HG03045 (cell line): ENCODE measurements around the gene SAP25.
"Not testable (repeated sequence)": the region's sequence is repeated elsewhere in the genome, so short reads cannot be mapped to it uniquely, and the experiment has no call there.

Source experiments
- ATAC-seq: cut with Tn5 transposase; IDR thresholded peaks from one replicate; pipeline ENCODE4 v1.9.1; 2021; ENCODE audit warnings: mild to moderate bottlenecking, moderate library complexity; ENCODE audit not compliant: unreplicated experiment

Gene SAP25

GRCh38 chr7:100577103-100577502, 3.4 kb upstream of the SAP25 start:
- no peak for ATAC-seq

DNA sequence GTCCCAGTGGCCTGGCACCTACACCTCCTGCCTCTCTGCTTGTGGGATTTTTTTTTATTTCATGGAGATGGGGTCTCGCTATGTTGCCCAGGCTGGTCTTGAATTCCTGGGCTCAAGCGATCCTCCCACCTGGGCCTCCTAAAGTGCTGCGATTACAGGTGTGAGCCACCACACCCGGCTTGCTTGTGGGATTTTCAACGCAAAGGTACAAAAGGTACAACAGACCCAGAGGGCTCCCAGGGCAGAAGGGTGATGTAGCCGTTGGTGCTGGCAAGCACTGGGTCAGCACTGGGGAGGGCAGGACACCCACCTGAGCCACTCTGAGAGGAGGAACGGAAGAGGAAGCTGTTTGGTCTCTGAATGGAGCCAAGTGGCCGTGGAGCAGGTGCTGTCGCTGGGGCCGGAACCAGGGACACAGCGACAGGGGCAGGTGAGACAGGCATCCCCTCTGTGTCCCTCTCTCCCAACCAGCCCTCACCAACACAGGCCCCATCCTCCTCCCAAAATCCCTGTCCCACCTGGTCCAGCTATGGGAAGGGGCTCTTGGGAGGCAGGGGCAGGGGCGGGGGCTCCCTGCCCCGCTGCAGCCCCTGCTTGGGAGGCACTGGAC, 2.8 kb upstream of the SAP25 start:
- ATAC-seq: no peak

- ATAC-seq: no peak
These were observed 2.2 kb upstream of the SAP25 start for GRCh38 chr7:100575746-100576383.

GRCh38 chr7:100575206-100575631, 1.5 kb upstream of the SAP25 start:
- no peak for ATAC-seq

DNA sequence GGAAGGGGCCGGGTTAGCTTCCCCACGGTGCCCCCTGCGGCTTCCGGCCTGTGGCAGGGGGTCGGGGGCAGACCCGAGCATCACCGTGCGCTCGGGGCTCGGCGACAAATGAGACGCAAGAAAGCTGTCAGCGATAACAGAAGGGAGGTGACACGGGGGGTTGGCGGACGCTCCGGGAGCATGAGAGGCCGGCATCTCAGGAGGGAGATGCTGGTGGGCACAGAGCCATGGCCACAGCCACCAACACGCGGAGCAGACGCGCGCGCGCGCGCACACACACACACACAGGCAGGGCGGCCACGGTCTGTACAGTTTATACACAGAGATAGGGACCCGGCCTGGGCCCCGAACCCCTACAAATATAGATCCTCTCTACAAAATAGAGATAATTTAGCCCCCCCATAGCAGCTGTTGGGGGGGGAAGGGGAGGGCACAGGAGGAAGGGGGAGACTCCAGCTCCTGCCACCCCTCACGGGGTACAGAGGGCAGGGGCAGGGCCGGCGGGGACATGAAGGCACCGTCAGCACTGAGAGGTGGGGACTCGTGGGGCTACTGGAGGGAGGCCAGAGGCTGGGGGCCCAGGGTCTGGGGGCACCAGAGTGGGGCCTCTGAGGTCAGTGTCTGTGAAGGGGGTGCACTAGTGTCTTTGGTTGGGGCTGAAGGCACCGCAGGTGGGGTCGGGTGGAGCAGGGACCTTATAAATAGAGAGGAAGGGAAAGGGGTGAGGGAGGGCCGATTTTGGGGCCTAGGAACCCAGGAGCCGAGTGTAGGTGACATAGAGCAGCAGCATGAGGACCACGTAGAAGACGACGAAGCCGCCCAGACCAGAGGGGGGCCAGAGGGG, 884 bp upstream of the SAP25 start:
- ATAC-seq: no peak

GRCh38 chr7:100572949-100573675, 588 bp downstream of the SAP25 start:
- ATAC-seq: no peak

GRCh38 chr7:100572281-100572948, 1.3 kb downstream of the SAP25 start:
- ATAC-seq: no peak

- no peak for ATAC-seq
These were observed 1.9 kb downstream of the SAP25 start for GRCh38 chr7:100571829-100572116.

- no peak for ATAC-seq
These were observed 2.5 kb downstream of the SAP25 start for GRCh38 chr7:100570954-100571828.

GRCh38 chr7:100568896-100569844, 4.5 kb downstream of the SAP25 start:
- no peak for ATAC-seq

GRCh38 chr7:100568176-100568895, 5.4 kb downstream of the SAP25 start:
- no peak for ATAC-seq

DNA sequence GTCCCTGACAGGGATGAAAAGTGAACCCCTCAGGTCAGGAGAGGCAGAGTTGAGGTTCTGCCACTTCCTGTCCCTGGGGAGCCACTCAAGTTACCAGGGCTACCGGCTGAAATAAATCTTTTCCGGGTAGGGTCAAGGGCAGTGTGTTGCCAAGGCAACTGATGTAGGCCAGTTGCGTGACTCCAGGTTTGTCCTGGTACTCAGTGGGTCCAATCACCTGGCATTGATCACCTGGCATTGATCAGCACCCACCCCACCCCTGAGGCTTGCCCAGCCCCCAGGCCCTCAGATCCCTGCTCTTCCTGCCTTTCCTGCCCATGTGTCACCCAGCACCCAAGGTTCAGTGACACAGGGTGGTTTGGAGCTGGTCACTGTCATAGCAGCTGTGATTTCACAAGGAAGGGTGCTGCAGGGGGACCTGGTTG, 5.9 kb downstream of the SAP25 start:
- ATAC-seq: no peak

DNA sequence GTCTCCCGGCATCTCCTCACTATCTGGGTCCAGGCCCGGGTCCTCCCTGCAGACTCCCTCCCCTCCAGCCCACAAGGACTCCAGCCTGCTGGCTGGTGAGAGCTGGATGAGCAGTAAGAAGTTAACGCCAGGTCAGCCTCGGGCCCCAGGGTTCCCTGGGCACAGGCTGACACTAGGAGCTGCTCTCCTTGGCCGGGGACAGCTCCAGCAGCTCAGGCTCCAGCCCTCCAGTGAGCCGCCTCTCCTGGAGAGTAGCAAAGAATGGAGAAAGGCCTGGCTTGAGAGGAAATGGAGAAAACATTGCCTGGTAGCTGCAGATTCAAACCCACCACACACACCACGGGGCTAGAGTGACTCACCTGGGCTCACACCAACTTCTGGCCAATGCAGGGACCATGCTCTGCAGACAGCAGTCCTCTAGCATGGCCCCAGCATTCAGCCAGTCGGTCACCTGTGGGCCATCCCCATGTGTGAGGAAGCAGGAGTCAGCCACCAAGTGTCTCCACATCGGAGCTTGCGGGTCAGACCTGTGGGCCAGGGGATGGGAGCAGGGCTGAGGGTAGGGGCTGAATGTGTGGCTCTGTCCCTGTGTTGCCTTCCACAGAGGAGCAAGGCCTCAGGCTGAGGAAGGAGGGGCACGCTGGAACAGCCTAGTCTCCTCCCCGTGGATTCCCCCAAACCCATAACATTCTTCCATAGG, 6.5 kb downstream of the SAP25 start:
- no peak for ATAC-seq

GRCh38 chr7:100566018-100566531, 7.6 kb downstream of the SAP25 start:
- ATAC-seq: no peak

- no peak for ATAC-seq
These were observed 8.5 kb downstream of the SAP25 start for GRCh38 chr7:100565133-100565571.

GRCh38 chr7:100564405-100564804, 9.3 kb downstream of the SAP25 start:
- not testable (repeated sequence) for ATAC-seq

GRCh38 chr7:100563809-100564400, 9.8 kb downstream of the SAP25 start:
- ATAC-seq: no peak
